Stimulated activated CD4-positive, alpha-beta T cell treated with anti-CD3 and anti-CD28 coated beads, Interleukin-1b, Interleukin-23, amount 100 ng/mL, for 1 hour (primary cell): Measurements from ENCODE around the gene MAGI2.
"Not testable (repeated sequence)": the region's sequence is repeated elsewhere in the genome, so short reads cannot be mapped to it uniquely, and the experiment has no call there.

Experiments
- DNase-seq, 2 donors: peaks; one replicate each; pipeline ENCODE4 v3.0.0-alpha.2; 2020; ENCODE audit warnings: low read depth in 2 of 2

Gene MAGI2

GRCh38 chr7:78649976-78650375 lies 803.5 kb downstream of the MAGI2 start:
- DNase-seq, result no peak

GRCh38 chr7:78649236-78649635 lies 804.2 kb downstream of the MAGI2 start:
- DNase-seq, result no peak

GRCh38 chr7:78642751-78643150 lies 810.7 kb downstream of the MAGI2 start:
- DNase-seq, result no peak

- no peak for DNase-seq
Measured at GRCh38 chr7:78638364-78638763, 815.1 kb downstream of the MAGI2 start.

- no peak for DNase-seq
Measured at GRCh38 chr7:78636727-78637126, 816.7 kb downstream of the MAGI2 start.

GRCh38 chr7:78635026-78635793 lies 818.3 kb downstream of the MAGI2 start:
- no peak for DNase-seq

- DNase-seq, result no peak
Measured at GRCh38 chr7:78634093-78634492, 819.4 kb downstream of the MAGI2 start.

- no peak for DNase-seq
Measured at GRCh38 chr7:78620920-78621319, 832.5 kb downstream of the MAGI2 start.

GRCh38 chr7:78616539-78616938 lies 836.9 kb downstream of the MAGI2 start:
- no peak for DNase-seq

GRCh38 chr7:78609281-78609680 lies 844.2 kb downstream of the MAGI2 start:
- no peak for DNase-seq

- no peak for DNase-seq
Measured at GRCh38 chr7:78607099-78607498, 846.4 kb downstream of the MAGI2 start.

GRCh38 chr7:78605119-78605518 lies 848.3 kb downstream of the MAGI2 start:
- DNase-seq, result no peak

GRCh38 chr7:78601728-78602127 lies 851.7 kb downstream of the MAGI2 start:
- no peak for DNase-seq

- DNase-seq, result no peak
Measured at GRCh38 chr7:78594156-78594555, 859.3 kb downstream of the MAGI2 start.

- no peak for DNase-seq
Measured at GRCh38 chr7:78588393-78588792, 865.1 kb downstream of the MAGI2 start.

GRCh38 chr7:78587443-78588044 lies 865.9 kb downstream of the MAGI2 start:
- no peak for DNase-seq

GRCh38 chr7:78585980-78586379 lies 867.5 kb downstream of the MAGI2 start:
- DNase-seq, result no peak

- DNase-seq, result no peak
Measured at GRCh38 chr7:78578686-78579085, 874.8 kb downstream of the MAGI2 start.

- not testable (repeated sequence) for DNase-seq
Measured at GRCh38 chr7:78577174-78577952, 876.1 kb downstream of the MAGI2 start.

GRCh38 chr7:78576236-78576635 lies 877.2 kb downstream of the MAGI2 start:
- no peak for DNase-seq

- no peak for DNase-seq
Measured at GRCh38 chr7:78571292-78571691, 882.2 kb downstream of the MAGI2 start.

GRCh38 chr7:78568690-78569089 lies 884.8 kb downstream of the MAGI2 start:
- DNase-seq, result no peak

- DNase-seq, result no peak
Measured at GRCh38 chr7:78567836-78568235, 885.6 kb downstream of the MAGI2 start.
